Thoracic aorta (tissue), 2 donors: ENCODE data around the gene TMEM38A. TPM values are rescaled to one million over a fixed set of nuclear protein-coding genes. Genes with fewer than 3 reads are reported as not detected.

Experiments used
- ATAC-seq: fragments of 150-250 bp; one replicate; pipeline ENCODE4 v1.8.0; 2017; ENCODE audit warnings: low read depth; ENCODE audit not compliant: insufficient number of reproducible peaks, low FRiP score
- DNase-seq: peaks from one replicate; pipeline ENCODE4 v3.0.0-alpha.2; 2020; ENCODE audit warnings: low spot score
- H3K27ac ChIP-seq, 2 donors: fragments of 200-600 bp; sonication (generic); 1 replicate in 1 of 2; 2 replicates in 1 of 2; pipeline ENCODE4 v1.5.1; 2016; ENCODE audit warnings: mild to moderate bottlenecking in 2 of 2, moderate library complexity in 2 of 2
- H3K27me3 ChIP-seq: fragments of 200-600 bp; sonication (generic); replicated peaks from 2 replicates; pipeline ENCODE4 v1.6.0; 2016; ENCODE audit warnings: mild to moderate bottlenecking; ENCODE audit not compliant: insufficient read depth
- H3K36me3 ChIP-seq: fragments of 200-600 bp; sonication (generic); one replicate; pipeline ENCODE4 v1.5.1; 2016
- H3K4me1 ChIP-seq, 2 donors: fragments of 200-600 bp; sonication (generic); 1 replicate in 1 of 2; 2 replicates in 1 of 2; pipeline versions ENCODE4 v1.5.1 to v1.6.0; 2016; ENCODE audit warnings: low read depth in 2 of 2, mild to moderate bottlenecking in 1 of 2; ENCODE audit not compliant: control insufficient read depth in 1 of 2
- H3K4me3 ChIP-seq: fragments of 200-600 bp; sonication (generic); 2 replicates; pipeline ENCODE4 v1.5.1; 2016; ENCODE audit warnings: mild to moderate bottlenecking
- H3K9me3 ChIP-seq: fragments of 200-600 bp; sonication (generic); 2 replicates; pipeline ENCODE4 v1.5.1; 2016
- CTCF ChIP-seq: fragments of 200-600 bp; sonication (generic); IDR thresholded peaks from one replicate; pipeline ENCODE4 v1.5.1; 2019; ENCODE audit warnings: antibody characterized with exemption
- total RNA-seq, 2 donors: library from RNA; depleted of rRNA; stranded (reverse); fragments of >200 nt; gene quantifications; one replicate each; pipeline versions ENCODE4 v1.1.0 to v1.2.3, GENCODE V29; 2016

Gene TMEM38A
- total RNA-seq, 2 donors from 2014 or later = 7.6 to 11.9 TPM

DNA sequence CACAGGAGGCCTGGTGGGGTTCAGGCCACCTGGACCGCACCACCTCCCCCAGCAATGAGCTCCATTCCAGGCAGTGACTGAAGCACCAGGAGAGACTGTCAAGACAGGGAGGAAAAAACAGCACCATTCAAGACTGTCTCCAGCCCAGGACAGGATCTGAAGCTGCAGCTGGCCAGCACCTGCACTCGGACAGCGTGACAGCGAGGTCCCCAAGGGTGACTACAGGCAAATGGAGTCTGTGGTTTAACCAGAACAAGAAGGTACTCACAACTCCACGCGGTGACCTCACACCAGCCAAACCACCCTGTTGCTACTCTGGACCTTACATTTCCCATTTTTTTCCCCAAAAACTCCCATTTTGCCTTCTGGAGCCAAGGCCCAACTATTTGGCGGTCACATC lies 42.7 kb upstream of the TMEM38A start:
- no peaks in the 10 kb centered on the region for H3K9me3 ChIP-seq
- no peak overlapping the region for H3K27ac ChIP-seq
- peaks cover 3 to 26% of the 10 kb centered on the region in 2 donors for H3K4me1 ChIP-seq
- no peak for ATAC-seq
- no peak for DNase-seq
- no peak for TF ChIP-seq CTCF
- no peaks in the 10 kb centered on the region for H3K36me3 ChIP-seq
- no peak overlapping the region for H3K4me3 ChIP-seq
- no peaks in the 10 kb centered on the region for H3K27me3 ChIP-seq

GRCh38 chr19:16619457-16619856 lies 41.5 kb upstream of the TMEM38A start:
- peaks cover 3 to 17% of the 10 kb centered on the region in 2 donors for H3K4me1 ChIP-seq
- DNase-seq (no peak), ATAC-seq (no peak)
- no peak overlapping the region for H3K27ac ChIP-seq
- no peak overlapping the region for H3K4me3 ChIP-seq
- no peaks in the 10 kb centered on the region for H3K27me3 ChIP-seq
- H3K9me3 ChIP-seq = no peaks in the 10 kb centered on the region
- H3K36me3 ChIP-seq = no peaks in the 10 kb centered on the region
- no peak for TF ChIP-seq CTCF

DNA sequence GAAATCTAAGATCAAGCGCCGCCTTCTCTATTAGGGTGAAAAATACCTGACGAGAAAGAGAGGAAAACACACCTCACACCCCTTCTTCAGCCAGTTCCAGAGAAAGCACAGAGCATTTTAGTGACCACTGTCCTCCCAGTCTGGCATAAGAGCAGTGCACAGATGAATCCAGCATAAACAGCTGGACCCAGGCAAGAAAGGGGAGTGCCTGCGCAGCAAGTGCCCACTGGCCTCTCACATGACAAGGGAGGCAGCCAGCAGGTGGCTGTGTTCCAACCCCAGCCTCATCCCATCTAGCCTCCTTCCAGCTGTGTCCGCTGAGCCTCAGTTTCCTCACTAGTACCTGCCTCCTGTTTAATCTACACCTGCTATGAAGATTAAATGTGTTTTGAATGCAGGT lies 40.9 kb upstream of the TMEM38A start:
- ATAC-seq (no peak), DNase-seq (no peak)
- no peaks in the 10 kb centered on the region for H3K27me3 ChIP-seq
- no peaks in the 10 kb centered on the region for H3K36me3 ChIP-seq
- H3K27ac ChIP-seq = no peak overlapping the region
- H3K9me3 ChIP-seq = no peaks in the 10 kb centered on the region
- TF ChIP-seq CTCF = no peak
- no peak overlapping the region for H3K4me3 ChIP-seq
- peaks cover 3 to 17% of the 10 kb centered on the region in 2 donors for H3K4me1 ChIP-seq

DNA sequence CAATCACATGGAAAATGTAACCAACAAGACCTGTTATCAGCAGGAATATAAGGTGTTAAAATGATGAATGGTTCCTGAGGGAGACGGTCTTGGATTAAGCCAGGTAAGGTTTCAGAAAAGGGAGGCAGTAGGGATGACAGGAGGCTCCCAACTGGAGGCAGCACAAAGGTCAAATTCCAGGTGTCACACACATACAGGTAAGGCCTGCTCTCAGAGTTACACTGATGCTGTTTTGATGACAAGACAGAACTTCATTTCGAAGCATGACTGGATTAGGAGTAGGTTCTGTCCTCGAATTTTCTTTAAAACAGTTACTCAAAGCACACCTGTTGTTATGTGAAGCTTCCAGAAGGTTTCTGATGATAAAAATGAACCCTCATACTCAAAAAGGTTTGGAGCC lies 40.4 kb upstream of the TMEM38A start:
- TF ChIP-seq CTCF = no peak
- Histone ChIP-seq H3K4me1 (peaks cover 3 to 20% of the 10 kb centered on the region in 2 donors), H3K4me3 (no peak overlapping the region), H3K9me3 (no peaks in the 10 kb centered on the region), H3K27ac (no peak overlapping the region), H3K36me3 (no peaks in the 10 kb centered on the region), H3K27me3 (no peaks in the 10 kb centered on the region)
- ATAC-seq (no peak), DNase-seq (no peak)

DNA sequence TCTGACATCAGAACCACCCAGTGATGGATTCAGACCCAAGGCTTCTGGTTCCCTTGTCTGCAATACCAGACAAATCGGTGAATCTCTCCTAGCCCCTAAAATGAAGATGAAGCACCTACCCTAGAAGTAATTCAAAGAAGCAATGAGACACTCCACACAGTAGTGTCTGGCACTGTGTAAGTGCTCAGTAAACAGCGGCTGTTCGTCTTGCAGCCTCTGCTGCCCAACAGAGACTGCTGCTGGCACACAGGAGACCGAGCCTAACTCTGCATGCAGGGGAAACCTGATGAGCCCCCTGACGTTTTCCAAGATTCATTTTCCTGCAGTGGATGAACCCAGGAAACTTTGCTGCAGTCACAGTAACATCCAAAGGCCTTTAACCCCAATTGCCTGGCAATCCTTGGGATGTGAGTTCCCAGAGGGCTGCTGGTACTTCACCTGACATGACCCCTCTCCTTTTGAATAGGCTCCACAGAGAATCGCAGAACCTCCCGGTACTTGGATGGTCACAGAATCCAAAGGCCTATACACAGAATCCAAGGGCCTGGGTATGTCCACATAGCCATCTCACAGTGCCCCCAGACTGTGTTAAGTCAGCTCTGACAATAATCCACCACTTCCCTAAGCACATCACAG lies 39.7 kb upstream of the TMEM38A start:
- ATAC-seq = no peak
- no peak overlapping the region for H3K4me3 ChIP-seq
- TF ChIP-seq CTCF = no peak
- no peak for DNase-seq
- H3K36me3 ChIP-seq = no peaks in the 10 kb centered on the region
- H3K9me3 ChIP-seq = no peaks in the 10 kb centered on the region
- H3K27me3 ChIP-seq = no peaks in the 10 kb centered on the region
- no peak overlapping the region for H3K27ac ChIP-seq
- peaks cover 6 to 27% of the 10 kb centered on the region in 2 donors for H3K4me1 ChIP-seq
